Stimulated activated CD4-positive, alpha-beta T cell treated with anti-CD3 and anti-CD28 coated beads, Interleukin-12 subunit alpha, Interleukin-12 subunit beta, amount 100 ng/mL, for 4 hours (primary cell): ENCODE results near the gene FAM149B1.
"Not testable (repeated sequence)": the region's sequence is repeated elsewhere in the genome, so short reads cannot be mapped to it uniquely, and the experiment has no call there.

Experiments used
- DNase-seq: peaks from one replicate; pipeline ENCODE4 v3.0.0-alpha.2; 2020

FAM149B1 gene

DNA sequence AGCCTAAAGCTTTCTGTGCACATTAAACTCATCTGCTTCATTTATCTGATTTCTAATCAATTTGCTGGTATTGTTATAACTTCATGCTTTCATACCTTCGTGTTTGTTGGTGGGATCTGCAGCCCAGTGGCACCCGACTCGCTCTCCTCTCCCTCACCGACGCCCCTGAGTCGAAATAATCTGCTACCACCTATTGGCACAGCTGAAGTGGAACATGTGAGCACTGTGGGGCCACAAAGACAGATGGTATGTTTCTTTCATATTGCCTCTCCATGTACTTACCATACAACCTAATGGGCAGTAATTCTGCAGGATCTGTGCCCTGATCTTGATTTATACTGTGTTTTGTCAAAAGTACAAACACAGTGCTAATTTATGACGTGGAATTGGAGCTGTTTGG, 66.8 kb downstream of the FAM149B1 start:
- DNase-seq: no peak

DNA sequence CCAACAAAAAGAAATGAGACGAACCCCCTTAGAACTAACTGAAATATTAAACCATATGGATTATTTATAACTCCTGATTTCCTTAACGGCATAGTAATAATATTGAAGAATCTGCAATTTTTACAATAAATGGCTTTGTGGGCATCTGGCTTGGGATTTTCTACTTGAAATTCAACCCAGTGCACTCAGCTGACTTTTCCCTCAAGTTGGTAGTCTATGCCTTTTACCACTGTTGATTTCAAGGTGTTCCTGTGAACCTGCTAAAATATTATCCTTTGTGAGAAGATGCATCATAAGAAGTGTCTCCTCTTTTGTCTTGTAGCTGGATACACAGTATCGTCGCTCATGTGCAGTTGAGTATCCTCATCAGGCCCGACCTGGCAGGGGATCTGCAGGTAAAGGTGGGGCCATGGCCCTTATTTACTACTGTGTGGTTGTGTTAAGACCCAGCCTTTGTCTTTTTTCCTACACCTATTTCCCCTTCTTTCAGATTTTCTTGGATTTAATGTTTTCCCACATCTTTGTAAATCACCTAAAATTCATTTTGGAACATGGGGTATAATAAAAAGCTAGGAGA, 71.2 kb downstream of the FAM149B1 start:
- no peak for DNase-seq

DNA sequence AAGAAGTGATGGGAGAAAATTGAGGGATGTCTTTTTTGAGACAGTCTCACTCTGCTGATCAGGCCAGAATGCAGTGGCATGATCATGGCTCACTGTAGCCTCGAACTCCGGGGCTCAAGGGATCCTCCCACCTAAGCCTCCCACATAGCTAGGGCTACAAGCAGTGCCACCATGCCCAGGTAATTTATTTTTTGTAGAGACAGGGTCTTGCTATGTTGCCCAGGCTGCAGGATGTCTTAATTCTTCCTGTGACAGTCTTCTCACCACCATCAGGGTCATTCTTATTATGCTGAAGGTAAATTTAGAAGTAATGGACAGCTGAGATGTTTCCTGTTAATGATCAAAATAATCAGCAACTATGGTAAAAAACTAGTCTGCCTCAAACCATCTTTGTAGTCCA, 72.0 kb downstream of the FAM149B1 start:
- no peak for DNase-seq

DNA sequence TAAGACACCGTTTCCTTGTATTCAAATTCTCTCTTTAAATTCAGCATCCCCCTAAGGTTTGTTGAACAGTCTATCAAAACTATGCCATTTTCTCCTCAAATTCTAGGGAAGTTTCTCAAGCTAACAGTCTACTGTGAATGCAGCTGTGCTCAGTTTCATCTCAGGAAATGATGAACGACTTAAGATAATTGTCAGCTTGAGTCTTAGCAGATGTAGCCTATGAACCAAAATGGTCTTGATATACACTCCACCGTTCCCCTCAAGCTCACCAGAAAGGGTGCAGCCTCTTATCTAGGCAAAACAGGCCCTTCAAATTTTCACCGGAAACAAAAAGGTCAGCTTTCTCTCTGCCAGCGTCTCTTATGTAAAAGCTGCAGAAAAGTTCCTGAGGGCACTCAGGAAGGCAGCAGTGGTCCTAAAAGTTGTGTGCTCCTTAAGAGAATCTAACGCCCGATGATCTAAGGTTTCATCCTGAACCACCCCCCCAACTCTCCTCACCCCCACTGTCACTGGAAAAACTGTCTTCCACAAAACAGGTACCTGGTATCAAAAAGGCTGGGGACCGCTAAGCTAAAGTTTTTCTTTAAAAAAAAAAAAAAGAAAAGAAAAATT, 77.1 kb downstream of the FAM149B1 start:
- DNase-seq: no peak

DNA sequence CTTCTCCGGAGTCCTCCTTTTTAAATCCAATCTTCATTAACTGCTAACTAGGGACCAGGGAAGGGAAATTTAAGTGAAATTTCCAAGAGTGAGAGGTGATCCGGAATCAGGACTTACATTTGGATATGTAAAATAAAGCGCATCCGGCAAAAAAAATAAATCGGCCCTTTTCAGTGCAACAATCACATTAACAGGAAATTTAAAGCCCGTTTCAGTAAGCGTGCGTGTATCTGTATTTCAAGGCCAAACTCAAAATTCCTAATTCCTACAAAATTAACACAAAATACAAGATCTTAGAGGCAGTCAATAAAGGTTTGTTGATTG, 78.4 kb downstream of the FAM149B1 start:
- DNase-seq: no peak

DNA sequence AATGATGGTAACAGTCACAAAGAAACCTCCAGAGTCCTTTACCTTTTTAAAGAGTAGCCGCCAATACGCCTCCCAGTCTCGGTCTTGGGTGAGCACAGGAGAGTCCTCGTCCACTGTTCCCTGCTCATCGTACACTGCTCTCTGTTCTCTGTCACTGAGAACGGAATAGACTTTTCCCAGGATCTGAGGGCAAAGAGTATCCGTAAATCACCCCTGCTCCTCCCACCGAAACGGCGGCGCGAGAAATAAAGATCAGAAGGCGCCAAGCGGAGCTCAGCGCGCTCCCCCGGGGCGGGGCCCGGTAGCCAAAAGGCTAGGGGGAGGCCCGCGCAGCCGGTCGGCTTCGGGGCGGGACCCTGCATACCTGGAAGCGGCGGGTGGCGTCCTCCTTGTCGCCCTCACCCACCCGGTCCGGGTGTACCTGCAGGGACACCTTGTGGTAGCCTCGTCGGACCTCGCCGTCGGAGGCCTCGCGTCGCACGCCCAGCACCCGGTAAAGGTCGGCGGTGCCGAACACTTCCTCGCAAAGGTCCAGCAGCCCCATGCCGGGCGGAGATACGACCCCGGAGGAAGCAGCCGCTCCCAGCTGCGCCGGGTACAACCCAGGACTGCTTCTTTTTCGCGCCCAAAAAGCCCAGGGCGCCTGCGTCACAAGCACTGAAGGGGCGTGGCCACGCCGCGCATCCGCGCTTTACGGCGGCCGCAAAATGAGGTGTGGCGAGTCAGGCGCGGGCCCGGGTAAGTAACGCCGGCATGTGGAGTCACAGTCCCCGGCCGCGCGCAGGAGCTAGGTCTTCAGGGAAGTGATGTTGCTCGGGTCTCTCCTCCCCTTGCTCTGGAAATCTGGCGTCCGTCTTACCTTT, 79.0 kb downstream of the FAM149B1 start, which contains the start of gene DNAJC9:
Gene DNAJC9 (minus strand): TSS at position 610 of the 863 bp plus-strand sequence. CDS start 66 bp downstream, at position 544.
- DNase-seq: peak; percentile 98

DNA sequence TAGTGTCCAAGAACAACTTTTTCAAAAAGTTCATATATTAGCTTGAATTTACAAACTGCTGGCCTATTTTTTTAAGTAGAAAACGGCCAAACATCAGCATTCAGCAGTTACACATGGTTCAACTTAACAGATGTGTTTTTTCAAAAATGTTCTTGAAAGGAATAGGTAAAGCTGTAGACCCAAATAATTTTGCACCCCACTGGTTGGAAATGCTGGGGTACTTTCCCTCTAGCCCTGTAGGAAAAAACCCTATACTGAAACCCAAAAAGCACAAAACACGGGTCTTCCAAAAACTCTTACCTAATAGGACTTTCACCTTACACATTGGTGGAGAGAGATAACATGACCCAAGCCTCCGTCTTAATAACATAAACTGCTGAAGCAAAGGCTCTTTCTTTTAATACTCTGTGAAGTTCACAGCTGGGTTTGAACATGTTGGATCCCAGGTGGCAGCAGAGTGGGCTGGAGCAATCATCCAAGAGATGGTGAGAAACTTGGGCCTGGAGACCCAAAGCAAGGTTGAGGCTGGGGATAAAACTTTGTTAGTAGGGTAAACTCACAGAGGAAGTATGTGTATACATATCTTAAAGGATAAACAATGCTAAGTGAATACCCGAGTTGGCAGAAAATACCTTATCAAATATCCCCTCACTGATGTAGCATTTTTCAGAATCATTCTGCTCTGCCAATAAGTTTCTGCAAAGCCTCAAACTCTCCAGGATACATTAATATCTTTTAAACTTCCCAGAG, 79.8 kb downstream of the FAM149B1 start:
- no peak for DNase-seq

DNA sequence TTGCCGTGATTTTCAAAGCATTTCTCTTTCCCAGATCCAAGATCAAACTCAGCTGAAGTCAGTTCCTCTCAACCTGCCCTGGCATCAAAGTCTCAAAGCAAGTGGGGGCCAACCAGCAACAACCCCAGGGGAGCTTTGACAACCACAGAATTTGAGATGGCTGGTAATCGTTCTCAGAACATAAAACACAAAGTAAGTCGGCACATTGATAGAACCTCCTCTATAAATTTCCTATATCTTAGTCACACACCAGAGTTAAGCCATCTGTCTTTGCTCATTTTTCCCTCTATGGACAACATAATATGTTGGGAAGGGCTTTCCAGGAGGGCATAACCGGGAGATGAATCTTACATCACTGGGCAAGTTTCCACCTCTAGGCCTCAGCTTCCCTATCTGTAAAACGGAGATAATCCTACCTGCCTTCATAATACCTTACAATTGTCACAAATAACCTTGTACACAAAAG, 80.4 kb downstream of the FAM149B1 start:
- DNase-seq: no peak

DNA sequence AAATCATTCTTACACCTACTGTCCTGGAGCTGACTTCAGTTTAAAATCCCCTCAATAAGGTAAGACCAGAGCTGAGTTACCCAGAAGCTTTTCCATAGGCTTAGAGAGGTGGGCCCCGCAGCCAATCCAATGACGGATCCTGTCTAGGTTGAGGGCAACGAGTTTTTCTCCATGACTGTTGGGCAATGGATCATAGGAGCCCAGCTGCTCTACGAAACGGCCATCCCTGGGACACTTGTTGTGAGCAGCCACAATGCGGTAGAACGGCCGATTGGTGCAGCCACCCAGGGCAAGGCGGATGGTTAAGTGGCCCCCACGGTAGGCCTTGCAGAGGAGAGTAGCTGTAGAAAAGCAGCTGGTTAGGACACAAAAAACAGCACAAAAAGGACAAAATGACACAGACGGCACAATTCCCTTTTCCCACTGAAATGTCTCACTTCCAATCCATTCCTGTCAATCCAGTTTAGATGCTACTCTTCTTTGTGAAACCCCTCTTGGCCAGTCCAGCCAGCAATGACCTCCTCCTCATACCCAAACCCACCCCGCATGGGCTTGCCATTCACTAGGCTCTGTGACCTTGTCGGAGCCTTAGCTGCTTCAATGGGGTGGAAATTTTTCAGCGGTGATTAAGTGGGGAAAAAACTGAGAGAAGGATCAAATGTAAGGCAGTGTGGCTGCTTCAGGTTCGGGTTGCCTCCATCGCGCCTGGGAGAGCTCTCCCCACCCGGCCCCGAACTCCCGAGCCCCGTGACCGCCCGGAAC, 83.9 kb downstream of the FAM149B1 start:
- no peak for DNase-seq

DNA sequence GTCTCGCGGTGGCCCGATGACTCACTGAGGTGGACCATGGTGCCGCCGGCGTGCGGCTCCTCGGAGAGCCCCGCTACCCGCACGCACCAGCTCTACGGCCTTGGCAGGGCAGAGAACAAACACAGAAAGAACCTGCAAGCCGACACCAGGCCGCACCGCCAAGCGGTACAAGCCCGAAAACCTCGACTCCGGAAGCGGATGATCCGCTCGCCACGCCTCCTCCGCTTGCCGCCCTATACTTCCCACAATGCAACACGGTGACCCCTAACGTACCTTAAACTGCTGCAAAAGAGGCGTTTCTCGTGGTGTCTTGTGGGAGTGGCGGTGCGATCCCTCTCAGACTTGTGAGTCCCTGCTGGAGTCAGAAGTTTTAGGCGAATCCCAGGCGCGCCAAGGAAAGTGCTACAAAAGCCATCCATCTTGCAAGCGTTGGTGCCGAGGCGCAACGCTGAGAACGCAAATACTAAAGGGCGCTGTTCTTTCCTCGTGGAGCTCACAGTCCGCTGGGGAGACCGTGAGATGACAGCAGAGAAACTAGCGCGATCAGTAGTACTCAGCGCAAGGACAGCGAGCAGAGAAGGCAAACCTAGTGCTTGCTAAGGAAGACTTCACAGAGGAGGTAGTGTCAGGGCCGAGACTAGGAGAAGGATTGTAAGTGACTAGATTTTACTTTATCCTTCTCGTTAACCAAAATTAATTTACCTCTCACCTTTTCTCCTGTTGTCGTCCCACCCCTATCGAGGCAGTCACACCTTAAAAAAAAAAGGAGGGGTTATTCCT, 84.7 kb downstream of the FAM149B1 start, which contains the start of gene MRPS16:
Gene MRPS16 (minus strand): TSS at position 200 of the 780 bp plus-strand sequence. CDS start 162 bp downstream, at position 38.
- peak; percentile 85 for DNase-seq

DNA sequence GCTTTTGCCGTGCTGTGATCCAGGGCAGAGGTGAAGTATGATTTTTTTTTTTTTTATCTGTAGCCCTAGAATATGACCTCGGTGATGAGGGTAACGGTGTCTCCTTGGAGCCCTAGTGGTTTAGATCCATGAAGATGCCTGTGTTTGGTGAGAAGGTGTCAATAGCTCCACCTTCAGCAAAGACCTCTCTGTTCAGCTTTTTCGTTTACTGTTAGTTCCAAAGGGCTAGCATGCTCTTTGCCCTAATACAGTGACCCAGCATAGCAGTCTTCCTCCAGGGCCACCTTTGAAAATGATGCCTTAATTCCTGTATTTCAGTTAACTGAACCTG, 85.3 kb downstream of the FAM149B1 start:
- no peak for DNase-seq

DNA sequence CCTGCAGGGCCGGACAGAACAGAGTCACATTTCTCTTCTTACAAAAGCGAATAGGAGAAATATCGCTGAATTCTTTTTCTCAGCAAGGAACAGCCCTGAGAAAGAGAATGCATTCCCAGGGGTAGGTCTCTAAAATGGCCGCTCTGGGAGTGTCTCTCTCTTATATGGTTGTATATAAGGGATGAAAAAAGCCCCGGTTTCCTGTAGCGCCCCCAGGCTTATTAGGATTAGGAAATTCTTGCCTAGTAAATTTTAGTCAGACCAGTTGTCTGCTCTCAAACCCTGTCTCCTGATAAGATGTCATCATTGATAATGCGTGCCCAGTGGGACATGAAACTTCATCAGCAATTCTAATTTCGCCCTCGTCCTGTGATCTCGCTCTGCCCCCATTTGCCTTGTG, 90.7 kb downstream of the FAM149B1 start:
- not testable (repeated sequence) for DNase-seq

DNA sequence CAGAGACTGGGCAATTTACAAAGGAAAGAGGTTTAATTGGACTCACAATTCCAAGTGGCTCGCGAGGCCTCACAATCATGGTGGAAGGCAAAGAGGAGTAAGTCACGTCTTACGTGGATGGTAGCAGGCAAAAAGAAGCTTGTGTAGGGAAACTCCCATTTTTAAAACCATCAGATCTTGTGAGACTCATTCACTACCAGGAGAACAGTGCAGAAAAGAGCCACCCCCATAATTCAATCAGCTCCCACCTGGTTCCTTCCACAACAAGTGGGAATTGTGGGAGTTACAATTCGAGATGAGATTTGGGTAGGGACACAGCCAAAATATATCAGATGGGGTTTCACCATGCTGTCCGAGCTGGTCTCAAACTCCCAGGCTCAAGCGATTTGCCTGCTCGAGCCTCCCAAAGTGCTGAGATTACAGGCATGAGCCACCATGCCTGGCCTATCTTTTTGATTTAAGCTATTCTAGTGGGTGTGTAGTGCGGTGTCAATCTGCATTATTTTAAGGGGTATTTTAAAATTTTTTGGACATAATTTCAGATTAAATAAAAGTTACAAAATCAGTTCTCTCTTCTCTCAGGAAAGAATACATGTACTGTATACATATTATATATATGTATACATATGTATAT, 93.6 kb downstream of the FAM149B1 start:
- DNase-seq: no peak

DNA sequence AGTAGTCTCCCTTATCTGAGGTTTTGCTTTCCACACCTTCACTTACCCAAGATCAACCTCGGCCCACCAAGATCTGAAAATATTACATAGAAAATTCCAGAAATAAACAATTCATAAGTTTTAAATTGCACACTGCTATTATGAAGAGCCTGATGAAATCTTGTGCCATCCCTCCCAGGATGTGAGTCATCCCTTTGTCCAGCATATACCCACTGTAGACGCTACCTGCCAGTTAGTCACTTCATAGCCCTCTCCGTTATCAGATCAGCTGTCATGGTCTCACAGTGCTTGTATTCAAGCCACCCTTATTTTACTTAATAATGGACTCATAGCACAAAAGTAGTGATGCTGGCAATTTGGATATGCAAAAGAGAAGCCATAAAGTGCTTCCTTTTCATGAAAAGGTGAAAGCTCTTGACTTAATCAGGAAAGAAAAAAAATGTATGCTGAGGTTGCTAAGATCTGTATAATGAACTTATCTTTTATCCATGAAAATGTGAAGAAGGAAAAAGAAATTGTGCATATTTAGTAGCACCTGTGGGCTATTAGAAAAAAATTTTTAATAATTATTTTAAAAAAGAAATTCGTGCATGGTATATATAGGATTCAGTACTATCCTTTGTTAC, 94.3 kb downstream of the FAM149B1 start:
- DNase-seq: no peak

DNA sequence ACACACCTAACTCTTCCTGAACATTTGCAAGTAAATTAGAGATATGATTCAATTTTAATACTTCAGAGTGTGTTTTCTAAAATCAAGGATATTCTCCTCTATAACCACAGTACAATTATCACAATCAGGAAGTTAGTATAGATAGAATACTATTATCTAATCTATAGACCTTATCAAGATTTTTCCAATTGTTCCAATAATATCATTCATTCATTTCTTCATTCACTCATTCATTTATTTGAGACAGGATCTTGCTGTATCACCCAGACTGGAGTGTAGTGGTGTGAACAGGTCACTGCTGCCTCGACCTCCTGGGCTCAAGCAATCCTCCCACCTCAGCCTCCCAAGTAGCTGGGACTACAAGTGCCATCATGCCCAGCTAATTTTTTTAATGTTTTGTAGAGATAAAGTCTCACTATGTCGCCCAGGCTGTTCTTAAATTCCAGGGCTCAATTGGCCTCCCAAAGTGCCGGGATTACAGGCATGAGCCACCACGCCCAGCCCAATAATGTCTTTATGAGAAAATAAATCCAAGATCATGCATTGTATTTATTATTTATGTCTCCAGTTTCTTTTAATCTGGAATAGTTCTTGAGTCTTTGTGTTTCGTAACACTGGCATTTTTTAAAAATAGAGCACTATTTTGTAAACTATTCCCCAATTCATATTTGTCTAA, 95.1 kb downstream of the FAM149B1 start:
- DNase-seq: no peak

DNA sequence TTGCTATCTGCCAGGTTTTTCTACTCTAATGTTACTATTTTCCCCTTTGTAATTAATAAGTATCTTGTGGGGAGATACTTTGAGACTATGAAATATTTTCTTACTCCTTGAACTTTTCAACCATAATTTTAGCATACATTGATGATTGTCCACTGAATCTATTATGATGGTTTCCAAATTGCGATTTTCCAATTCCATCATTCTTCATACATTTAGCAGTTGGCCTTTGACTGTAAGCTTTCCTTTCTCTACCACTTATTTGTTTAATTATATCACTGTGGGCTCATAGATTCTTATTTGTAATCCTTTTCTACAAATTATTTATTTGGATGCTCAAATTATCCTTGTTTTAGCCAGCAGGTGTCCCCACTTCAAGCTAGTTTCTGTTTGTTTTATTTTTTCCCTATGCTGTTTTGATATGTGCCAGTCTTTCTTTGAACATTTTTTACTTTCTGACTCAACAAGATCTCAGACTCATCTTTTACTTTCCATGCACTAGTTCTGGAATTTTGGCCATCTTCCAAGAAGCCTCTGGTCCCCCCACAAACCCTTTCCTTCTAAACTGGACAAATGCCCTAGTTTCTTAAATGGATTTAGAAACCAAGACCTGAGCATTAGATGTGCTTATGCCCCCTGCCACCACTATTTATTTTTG, 95.9 kb downstream of the FAM149B1 start:
- DNase-seq: no peak

DNA sequence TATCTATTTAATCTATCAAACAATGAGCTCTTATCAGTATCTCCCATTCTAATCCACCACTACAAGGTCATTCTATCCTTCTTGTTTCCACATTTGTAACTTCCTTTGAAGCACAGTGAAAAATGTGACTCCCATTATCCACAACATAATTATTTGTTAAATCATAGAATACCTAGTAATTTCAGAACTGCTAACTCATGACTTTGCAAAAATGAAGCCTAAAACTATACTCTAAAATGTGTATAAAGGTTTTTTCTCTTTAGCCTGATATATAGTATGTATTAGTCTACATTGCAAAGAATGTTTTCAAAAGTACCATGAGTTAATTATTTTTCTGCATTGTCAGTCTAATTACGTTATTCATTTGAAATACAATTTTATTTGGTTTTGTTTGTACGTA, 96.5 kb downstream of the FAM149B1 start:
- DNase-seq: no peak

DNA sequence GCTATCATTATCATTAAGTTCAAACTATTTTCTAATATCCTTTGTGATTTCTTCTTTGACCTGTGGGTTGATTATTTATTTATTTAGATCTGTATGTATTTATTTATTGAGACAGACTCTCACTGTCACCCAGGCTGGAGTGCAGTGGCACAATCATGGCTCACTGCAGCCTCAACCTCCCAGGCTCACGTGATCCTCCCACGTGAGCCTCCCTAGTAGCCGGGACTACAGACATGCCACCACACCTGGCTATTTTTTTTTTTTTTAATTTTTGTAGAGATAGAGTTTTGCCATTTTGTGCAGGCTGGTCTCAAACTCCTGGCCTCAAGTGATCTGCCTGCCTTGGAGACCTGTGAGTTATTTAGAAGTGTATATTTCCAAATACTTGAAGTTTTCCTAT, 113.2 kb downstream of the FAM149B1 start:
- no peak for DNase-seq

DNA sequence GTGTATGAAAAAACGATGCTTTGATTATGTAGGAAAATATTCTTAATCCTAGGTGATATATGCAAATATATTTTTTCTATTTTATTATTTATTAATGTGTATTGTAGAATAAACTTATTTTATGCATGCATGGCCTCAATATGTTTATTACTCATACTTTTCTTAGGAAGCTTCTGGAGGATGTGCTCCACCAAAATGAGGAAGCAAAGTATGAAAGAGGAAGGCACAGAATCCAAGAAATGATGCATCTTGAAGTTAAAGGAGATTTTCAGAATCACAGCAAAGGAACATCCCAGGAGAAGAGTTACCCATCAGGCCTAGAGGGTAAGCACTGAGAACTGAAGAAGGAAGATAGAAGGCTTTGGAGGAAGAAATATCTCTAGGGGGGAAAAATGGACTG, 119.5 kb downstream of the FAM149B1 start:
- no peak for DNase-seq

DNA sequence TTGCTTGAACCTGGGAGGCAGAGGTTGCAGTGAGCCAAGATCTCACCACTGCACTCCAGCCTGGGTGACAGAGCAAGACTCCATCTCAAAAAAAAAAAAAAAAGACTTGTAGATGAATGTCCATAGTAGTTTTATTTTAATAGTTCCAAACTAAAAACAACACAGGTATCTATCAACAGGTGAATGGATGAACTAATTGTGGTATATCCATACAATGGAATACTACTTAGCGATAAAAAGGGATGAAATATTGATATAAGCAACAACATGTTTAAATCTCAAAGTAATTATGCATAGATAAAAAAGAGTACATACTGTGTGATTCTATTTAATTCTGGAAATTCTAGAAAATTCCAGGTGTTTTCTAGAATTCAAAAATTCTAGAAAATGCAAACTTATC, 122.0 kb downstream of the FAM149B1 start:
- no peak for DNase-seq
